ENCODE measurements around the gene IGLL1.
"Not testable (repeated sequence)": the region's sequence is repeated elsewhere in the genome, so short reads cannot be mapped to it uniquely, and the experiment has no call there.

IGLL1 gene

GRCh38 chr22:23591201-23591791, 11.2 kb upstream of the IGLL1 start:
- peak; percentile 53 for DNase-seq

GRCh38 chr22:23583836-23584235, 3.7 kb upstream of the IGLL1 start:
- DNase-seq: no peak

GRCh38 chr22:23583153-23583552, 3.1 kb upstream of the IGLL1 start:
- DNase-seq: no peak

GRCh38 chr22:23581260-23581650, 1.2 kb upstream of the IGLL1 start:
- DNase-seq: no peak

- DNase-seq: no peak
Measured at GRCh38 chr22:23580576-23581259, 628 bp upstream of the IGLL1 start.

- no peak for DNase-seq
Measured at GRCh38 chr22:23579280-23579679, 810 bp downstream of the IGLL1 start.

- DNase-seq: no peak
Measured at GRCh38 chr22:23578306-23578705, 1.8 kb downstream of the IGLL1 start.

- DNase-seq: no peak
Measured at GRCh38 chr22:23576681-23577080, 3.4 kb downstream of the IGLL1 start.

GRCh38 chr22:23575601-23576000, 4.5 kb downstream of the IGLL1 start:
- DNase-seq: no peak

GRCh38 chr22:23574877-23575276, 5.2 kb downstream of the IGLL1 start:
- no peak for DNase-seq

GRCh38 chr22:23574371-23574811, 5.7 kb downstream of the IGLL1 start:
- no peak for DNase-seq

GRCh38 chr22:23573701-23574235, 6.3 kb downstream of the IGLL1 start:
- not testable (repeated sequence) for DNase-seq

GRCh38 chr22:23573106-23573505, 7.0 kb downstream of the IGLL1 start:
- not testable (repeated sequence) for DNase-seq

- no peak for DNase-seq
Measured at GRCh38 chr22:23571486-23571885, 8.6 kb downstream of the IGLL1 start.

GRCh38 chr22:23570681-23571080, 9.4 kb downstream of the IGLL1 start:
- no peak for DNase-seq

- no peak for DNase-seq
Measured at GRCh38 chr22:23569716-23570115, 10.4 kb downstream of the IGLL1 start.

- DNase-seq: no peak
Measured at GRCh38 chr22:23569291-23569690, 10.8 kb downstream of the IGLL1 start.

- no peak for DNase-seq
Measured at GRCh38 chr22:23566705-23567475, 13.2 kb downstream of the IGLL1 start.

- no peak for DNase-seq
Measured at GRCh38 chr22:23565915-23566704, 14.0 kb downstream of the IGLL1 start.

GRCh38 chr22:23565305-23565914, 14.7 kb downstream of the IGLL1 start:
- DNase-seq: peak; percentile 7

GRCh38 chr22:23564276-23564675, 15.8 kb downstream of the IGLL1 start:
- no peak for DNase-seq

- no peak for DNase-seq
Measured at GRCh38 chr22:23563111-23563510, 17.0 kb downstream of the IGLL1 start.
